Skeletal muscle satellite cell (primary cell): ENCODE measurements around the gene PCSK7.

ENCODE experiments used
- H3K27me3 ChIP-seq: 2 replicates; pipeline ENCODE4 v1.7.0; 2013; ENCODE audit warnings: low read length; ENCODE audit not compliant: control insufficient read depth, insufficient read depth
- H3K36me3 ChIP-seq: 2 replicates; pipeline ENCODE4 v1.7.0; 2013; ENCODE audit warnings: mild to moderate bottlenecking, control low read depth, low read length; ENCODE audit not compliant: insufficient read depth
- H3K4me1 ChIP-seq: 2 replicates; pipeline ENCODE4 v1.7.0; 2013; ENCODE audit warnings: low read length; ENCODE audit not compliant: control insufficient read depth, insufficient read depth
- H3K4me2 ChIP-seq: 2 replicates; pipeline ENCODE4 v1.7.0; 2013; ENCODE audit warnings: mild to moderate bottlenecking, low read length
- H3K4me3 ChIP-seq: 2 replicates; pipeline ENCODE4 v1.7.0; 2013; ENCODE audit warnings: low read length
- H3K9ac ChIP-seq: 2 replicates; pipeline ENCODE4 v1.7.0; 2013; ENCODE audit warnings: mild to moderate bottlenecking, low read depth, low read length, moderate library complexity
- H3K9me3 ChIP-seq: replicated peaks from 2 replicates; pipeline ENCODE4 v1.7.0; 2013; ENCODE audit warnings: mild to moderate bottlenecking, control low read depth, low read length

The PCSK7 gene

DNA sequence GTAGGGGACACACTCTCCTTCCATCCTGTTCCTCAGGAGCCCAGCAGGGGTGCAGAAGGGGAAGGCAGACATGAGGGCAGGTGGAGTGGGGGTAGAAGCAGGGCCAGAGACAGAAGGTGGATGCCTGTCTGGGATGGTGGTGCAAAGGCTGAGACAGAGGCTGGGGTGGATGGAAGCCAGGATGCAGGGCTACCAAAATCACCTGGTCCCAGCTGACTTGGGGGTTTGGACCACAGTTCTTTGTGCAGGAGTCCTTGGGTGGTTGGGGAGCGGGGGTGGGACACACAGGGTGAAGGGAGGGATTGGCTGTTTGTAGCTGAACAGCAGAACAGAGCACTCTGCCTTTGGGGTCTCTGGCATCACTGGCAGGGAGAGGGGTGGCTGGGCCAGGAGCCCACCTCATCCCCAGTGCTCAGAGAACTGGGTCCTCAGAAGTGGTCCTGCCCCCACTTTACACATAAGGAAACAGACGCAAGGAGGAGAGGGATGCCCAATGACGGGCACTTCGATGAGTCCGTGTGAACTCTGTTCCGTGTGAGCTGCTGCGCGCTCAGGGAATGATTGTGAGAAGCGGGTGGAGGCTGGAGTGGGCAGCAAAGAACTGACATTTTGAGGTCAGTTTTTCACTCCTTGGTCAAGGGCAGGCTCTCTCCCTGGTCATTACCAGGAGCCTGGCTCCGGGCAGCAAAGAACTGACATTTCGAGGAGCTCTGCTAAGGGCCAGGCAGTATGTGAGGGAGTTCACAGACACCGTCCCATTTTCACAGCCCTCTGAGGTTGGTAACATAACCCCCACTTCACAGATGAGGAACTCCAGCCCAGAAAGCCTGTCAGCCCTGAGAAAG is 30.8 kb downstream of the PCSK7 start:
- no peaks in the 10 kb centered on the region for H3K27me3 ChIP-seq
- no peaks in the 10 kb centered on the region for H3K9me3 ChIP-seq
- peaks cover 70% of the 10 kb centered on the region for H3K4me1 ChIP-seq
- peak overlapping the region; percentile 97 for H3K4me3 ChIP-seq
- H3K36me3 ChIP-seq: peaks cover 46% of the 10 kb centered on the region
- H3K4me2 ChIP-seq: peak overlapping the region; percentile 99
- peak overlapping the region; percentile 99 for H3K9ac ChIP-seq

DNA sequence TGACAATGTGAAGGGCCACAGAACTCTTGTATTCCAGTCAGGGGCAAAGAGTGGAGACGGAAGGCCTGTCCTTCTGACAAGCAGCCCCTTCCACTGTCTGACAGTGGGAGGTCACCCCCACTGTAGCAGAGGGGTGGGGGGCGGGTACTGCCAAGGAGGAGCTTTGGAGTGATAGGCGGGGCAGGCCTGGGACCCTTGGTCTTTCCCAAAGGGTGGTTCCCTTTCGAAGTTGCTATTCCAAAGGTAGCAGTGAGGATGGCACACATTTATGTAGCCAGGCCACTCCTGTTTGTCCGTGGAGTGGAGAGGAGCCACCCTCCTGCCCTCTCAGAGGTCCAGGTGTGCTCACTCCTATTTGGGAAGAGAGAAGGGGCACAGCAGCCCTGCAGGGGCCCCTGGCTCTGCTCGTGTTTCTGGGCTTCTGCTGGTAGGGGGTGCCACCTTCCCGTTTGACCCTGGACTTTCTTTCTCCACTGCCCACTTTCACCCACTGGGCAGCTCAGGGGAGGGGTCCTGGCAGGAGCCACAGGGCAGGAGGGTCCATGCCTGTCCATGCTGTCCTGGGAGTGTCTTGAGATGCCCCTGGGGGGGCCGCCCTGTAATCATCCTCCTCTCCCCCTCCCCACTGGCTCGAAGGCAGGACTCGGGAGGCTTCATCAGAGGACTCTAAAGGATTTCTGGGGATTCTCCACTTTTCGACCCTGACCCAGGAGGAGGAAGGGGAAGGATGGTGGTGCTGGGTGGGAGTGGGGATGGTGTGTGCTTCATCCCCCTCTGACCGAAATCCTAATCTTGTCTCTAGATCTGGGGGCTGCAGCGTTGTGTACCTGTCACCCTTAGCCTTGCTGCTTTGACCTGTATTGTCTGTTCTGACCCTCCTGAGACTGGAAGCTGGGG is 31.7 kb downstream of the PCSK7 start:
- peak overlapping the region; percentile 99 for H3K9ac ChIP-seq
- H3K27me3 ChIP-seq: no peaks in the 10 kb centered on the region
- peaks cover 48% of the 10 kb centered on the region for H3K36me3 ChIP-seq
- peak overlapping the region; percentile 99 for H3K4me2 ChIP-seq
- H3K4me1 ChIP-seq: peaks cover 67% of the 10 kb centered on the region
- H3K4me3 ChIP-seq: peak overlapping the region; percentile 97
- H3K9me3 ChIP-seq: no peaks in the 10 kb centered on the region

DNA sequence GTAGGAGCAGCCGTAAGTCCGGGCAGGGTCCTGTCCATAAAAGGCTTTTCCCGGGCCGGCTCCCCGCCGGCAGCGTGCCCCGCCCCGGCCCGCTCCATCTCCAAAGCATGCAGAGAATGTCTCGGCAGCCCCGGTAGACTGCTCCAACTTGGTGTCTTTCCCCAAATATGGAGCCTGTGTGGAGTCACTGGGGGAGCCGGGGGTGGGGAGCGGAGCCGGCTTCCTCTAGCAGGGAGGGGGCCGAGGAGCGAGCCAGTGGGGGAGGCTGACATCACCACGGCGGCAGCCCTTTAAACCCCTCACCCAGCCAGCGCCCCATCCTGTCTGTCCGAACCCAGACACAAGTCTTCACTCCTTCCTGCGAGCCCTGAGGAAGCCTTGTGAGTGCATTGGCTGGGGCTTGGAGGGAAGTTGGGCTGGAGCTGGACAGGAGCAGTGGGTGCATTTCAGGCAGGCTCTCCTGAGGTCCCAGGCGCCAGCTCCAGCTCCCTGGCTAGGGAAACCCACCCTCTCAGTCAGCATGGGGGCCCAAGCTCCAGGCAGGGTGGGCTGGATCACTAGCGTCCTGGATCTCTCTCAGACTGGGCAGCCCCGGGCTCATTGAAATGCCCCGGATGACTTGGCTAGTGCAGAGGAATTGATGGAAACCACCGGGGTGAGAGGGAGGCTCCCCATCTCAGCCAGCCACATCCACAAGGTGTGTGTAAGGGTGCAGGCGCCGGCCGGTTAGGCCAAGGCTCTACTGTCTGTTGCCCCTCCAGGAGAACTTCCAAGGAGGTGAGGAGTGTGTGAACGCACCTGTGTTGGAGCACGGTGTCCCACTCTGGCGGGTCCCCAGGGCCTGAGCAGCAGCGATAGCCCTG is 32.6 kb downstream of the PCSK7 start, which contains the start of gene TAGLN:
TAGLN (plus strand) TSS at position 318 of the 863 bp plus-strand sequence. CDS start 3,644 bp downstream, outside the sequence.
- H3K27me3 ChIP-seq: no peaks in the 10 kb centered on the region
- peaks cover 59% of the 10 kb centered on the region for H3K4me1 ChIP-seq
- H3K4me3 ChIP-seq: peak within 1 kb of the TSS; percentile 97
- H3K9ac ChIP-seq: peak within 1 kb of the TSS; percentile 99
- H3K36me3 ChIP-seq: peaks cover 41% of the 10 kb centered on the region
- H3K9me3 ChIP-seq: no peaks in the 10 kb centered on the region
- peak within 1 kb of the TSS; percentile 99 for H3K4me2 ChIP-seq

DNA sequence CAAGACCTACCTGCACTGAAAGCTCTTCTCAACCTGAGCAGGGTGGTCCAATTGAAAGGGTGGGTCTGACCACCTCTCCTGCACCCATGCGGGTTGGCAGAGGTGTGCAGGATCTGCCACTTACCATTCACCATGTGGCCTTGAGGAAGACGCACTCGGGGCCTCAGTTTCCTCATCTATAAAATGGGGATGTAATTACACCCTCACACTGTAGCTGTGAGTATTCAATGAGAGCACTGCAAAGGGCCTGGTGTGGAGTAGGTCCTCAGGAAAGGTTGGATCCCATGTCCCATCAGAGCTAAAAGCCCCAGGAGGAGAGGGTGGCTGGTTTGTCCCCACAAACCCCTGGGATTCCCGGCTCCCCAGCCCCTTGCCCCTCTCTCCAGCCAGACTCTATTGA is 33.3 kb downstream of the PCSK7 start:
- peaks cover 52% of the 10 kb centered on the region for H3K4me1 ChIP-seq
- H3K9me3 ChIP-seq: no peaks in the 10 kb centered on the region
- H3K4me2 ChIP-seq: peak overlapping the region; percentile 99
- H3K27me3 ChIP-seq: no peaks in the 10 kb centered on the region
- H3K9ac ChIP-seq: peak overlapping the region; percentile 99
- H3K36me3 ChIP-seq: peaks cover 38% of the 10 kb centered on the region
- peak overlapping the region; percentile 97 for H3K4me3 ChIP-seq

GRCh38 chr11:117197516-117198456 is 34.1 kb downstream of the PCSK7 start:
- H3K9me3 ChIP-seq: no peaks in the 10 kb centered on the region
- H3K4me1 ChIP-seq: peaks cover 44% of the 10 kb centered on the region
- H3K4me3 ChIP-seq: peak overlapping the region; percentile 97
- H3K36me3 ChIP-seq: peaks cover 38% of the 10 kb centered on the region
- no peaks in the 10 kb centered on the region for H3K27me3 ChIP-seq
- H3K9ac ChIP-seq: peak overlapping the region; percentile 99
- peak overlapping the region; percentile 99 for H3K4me2 ChIP-seq

DNA sequence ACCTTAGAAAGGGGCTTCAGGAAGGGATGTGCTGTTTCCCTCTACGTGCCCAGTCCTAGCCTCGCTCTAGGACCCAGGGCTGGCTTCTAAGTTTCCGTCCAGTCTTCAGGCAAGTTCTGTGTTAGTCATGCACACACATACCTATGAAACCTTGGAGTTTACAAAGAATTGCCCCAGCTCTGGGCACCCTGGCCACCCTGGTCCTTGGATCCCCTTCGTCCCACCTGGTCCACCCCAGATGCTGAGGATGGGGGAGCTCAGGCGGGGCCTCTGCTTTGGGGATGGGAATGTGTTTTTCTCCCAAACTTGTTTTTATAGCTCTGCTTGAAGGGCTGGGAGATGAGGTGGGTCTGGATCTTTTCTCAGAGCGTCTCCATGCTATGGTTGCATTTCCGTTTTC is 34.9 kb downstream of the PCSK7 start:
- no peak overlapping the region for H3K4me2 ChIP-seq
- no peaks in the 10 kb centered on the region for H3K27me3 ChIP-seq
- H3K4me1 ChIP-seq: peaks cover 36% of the 10 kb centered on the region
- H3K4me3 ChIP-seq: no peak overlapping the region
- H3K36me3 ChIP-seq: peaks cover 37% of the 10 kb centered on the region
- H3K9ac ChIP-seq: no peak overlapping the region
- H3K9me3 ChIP-seq: no peaks in the 10 kb centered on the region

DNA sequence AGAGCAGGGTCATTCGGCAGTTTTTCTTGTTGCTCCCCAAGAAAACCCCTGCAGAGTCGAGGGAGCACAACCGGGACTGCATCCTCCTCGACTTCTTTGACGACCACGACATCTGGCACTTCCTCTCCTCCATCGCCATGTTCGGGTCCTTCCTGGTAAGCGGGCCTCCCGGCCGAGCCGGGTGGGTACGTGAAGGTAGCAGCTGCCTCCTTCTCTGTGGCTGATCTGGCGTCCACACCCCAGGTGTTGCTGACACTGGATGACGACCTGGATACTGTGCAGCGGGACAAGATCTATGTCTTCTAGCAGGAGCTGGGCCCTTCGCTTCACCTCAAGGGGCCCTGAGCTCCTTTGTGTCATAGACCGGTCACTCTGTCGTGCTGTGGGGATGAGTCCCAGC is 36.1 kb downstream of the PCSK7 start:
- Histone ChIP-seq H3K4me3 (no peak overlapping the region), H3K27me3 (no peaks in the 10 kb centered on the region), H3K9me3 (no peaks in the 10 kb centered on the region), H3K9ac (no peak overlapping the region), H3K4me2 (no peak overlapping the region), H3K36me3 (peaks cover 40% of the 10 kb centered on the region), H3K4me1 (peaks cover 25% of the 10 kb centered on the region)

GRCh38 chr11:117195258-117195657 is 36.6 kb downstream of the PCSK7 start:
- Histone ChIP-seq H3K27me3 (no peaks in the 10 kb centered on the region), H3K4me2 (no peak overlapping the region), H3K4me1 (peaks cover 25% of the 10 kb centered on the region), H3K4me3 (no peak overlapping the region), H3K9ac (no peak overlapping the region), H3K9me3 (no peaks in the 10 kb centered on the region), H3K36me3 (peaks cover 44% of the 10 kb centered on the region)

- Histone ChIP-seq H3K4me3 (no peak overlapping the region), H3K4me2 (no peak overlapping the region), H3K36me3 (peaks cover 48% of the 10 kb centered on the region), H3K27me3 (no peaks in the 10 kb centered on the region), H3K9ac (no peak overlapping the region), H3K4me1 (peaks cover 15% of the 10 kb centered on the region), H3K9me3 (no peaks in the 10 kb centered on the region)
Observed at GRCh38 chr11:117194267-117194666, 37.6 kb downstream of the PCSK7 start.
